Tibial nerve (tissue), 4 donors: ENCODE measurements around the gene MPP2. TPM values are rescaled to one million over a fixed set of nuclear protein-coding genes. Genes with fewer than 3 reads are reported as not detected.

Source experiments
- DNase-seq, 2 donors: peaks; one replicate each; pipeline ENCODE4 v3.0.0-alpha.2; 2019; ENCODE audit warnings: low spot score in 2 of 2
- H3K27ac ChIP-seq, 4 donors: fragments of 200-600 bp; sonication (generic) in 3 of 4; one replicate each; pipeline ENCODE4 v1.5.1; 2017 to 2019; ENCODE audit warnings: mild to moderate bottlenecking in 1 of 4
- H3K27me3 ChIP-seq, 2 donors: fragments of 200-600 bp; sonication (generic) in 1 of 2; one replicate each; pipeline versions ENCODE4 v1.5.1 to v1.6.0; 2017 to 2019
- H3K36me3 ChIP-seq, 3 donors: fragments of 200-600 bp; sonication (generic); one replicate each; pipeline ENCODE4 v1.5.1; 2018 to 2019
- H3K4me1 ChIP-seq, 4 donors: fragments of 200-600 bp; sonication (generic) in 3 of 4; one replicate each; pipeline ENCODE4 v1.5.1; 2017 to 2019
- H3K4me3 ChIP-seq, 4 donors: fragments of 200-600 bp; sonication (generic) in 3 of 4; one replicate each; pipeline ENCODE4 v1.5.1; 2017 to 2019; ENCODE audit warnings: mild to moderate bottlenecking in 1 of 4, moderate library complexity in 1 of 4
- H3K9me3 ChIP-seq, 4 donors: fragments of 200-600 bp; sonication (generic) in 3 of 4; one replicate each; pipeline ENCODE4 v1.5.1; 2017 to 2019
- EP300 ChIP-seq, 2 donors: sonication (generic); formaldehyde crosslinking; IDR thresholded peaks; one replicate each; pipeline ENCODE4 v1.6.1; 2017; ENCODE audit warnings: antibody characterized with exemption in 2 of 2, mild to moderate bottlenecking in 1 of 2
- POLR2A ChIP-seq, 2 donors: fragments of 450-650 bp; IDR thresholded peaks; one replicate each; pipeline ENCODE4 v1.6.1; 2017; ENCODE audit warnings: antibody characterized with exemption in 2 of 2, mild to moderate bottlenecking in 2 of 2, moderate library complexity in 2 of 2
- WGBS, 2 donors: methylation state at CpG; one replicate each; pipeline ENCODE4 v1.1.5; 2018; 5-methylcytosine and 5-hydroxymethylcytosine counted together
- total RNA-seq, 4 donors: library from RNA; depleted of rRNA; stranded (reverse); fragments of >200 nt; gene quantifications; one replicate each; pipeline ENCODE4 v1.1.0, GENCODE V29; 2016
- TF ChIP-seq, protein P1 (sequence below), 5 experiments: fragments of 200-600 bp in 3 of 5; fragments of 450-650 bp in 2 of 5; sonication (generic) in 3 of 5; IDR thresholded peaks; one replicate each; pipeline ENCODE4 v1.5.1; 2016 to 2019; ENCODE audit warnings: antibody characterized with exemption in 5 of 5, mild to moderate bottlenecking in 3 of 5, moderate library complexity in 2 of 5

The MPP2 gene
- total RNA-seq, 4 donors from 2014 or later: 4.2 to 22.9 (median 9.3) TPM

DNA sequence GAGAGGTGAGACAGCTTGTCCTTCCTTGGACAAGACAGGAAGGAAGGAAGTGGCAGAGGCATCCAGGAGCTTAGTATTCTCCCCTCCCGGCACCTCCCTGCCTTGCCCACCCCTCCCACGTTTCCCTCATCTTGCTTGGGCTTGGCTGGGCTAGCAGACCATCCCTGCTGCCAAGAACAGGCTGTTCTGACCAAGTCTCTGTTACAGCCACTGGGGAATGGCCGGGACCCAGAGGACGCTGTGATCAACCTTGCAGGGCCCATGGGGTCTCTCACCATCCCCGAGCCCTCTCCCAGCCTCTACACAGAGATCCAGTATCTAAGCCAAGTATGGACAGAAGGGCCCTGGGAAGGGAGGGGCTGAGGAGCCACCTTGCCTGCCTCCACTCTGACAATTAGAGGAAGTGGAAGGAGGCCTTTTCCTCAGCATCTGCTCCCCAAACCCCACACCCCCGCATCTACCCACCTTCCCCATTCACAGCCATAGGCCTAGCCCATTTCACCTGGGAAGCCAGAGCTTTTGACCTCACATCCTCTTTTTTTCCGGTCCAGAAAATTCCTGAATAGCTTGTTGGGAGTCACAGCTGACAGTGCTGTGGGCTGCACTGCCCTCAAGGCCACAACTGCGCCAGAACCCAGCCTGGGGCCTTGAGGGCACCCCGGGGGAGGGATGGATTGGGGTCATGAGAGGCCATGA is 46.3 kb downstream of the MPP2 start:
- Histone ChIP-seq H3K36me3 (no peaks in the 10 kb centered on the region), H3K4me1 (peaks cover 0 to 23% (median 0%) of the 10 kb centered on the region in 4 donors), H3K27ac (peak overlapping the region in 1 of 4 donors; percentile 38), H3K4me3 (no peak overlapping the region), H3K9me3 (no peaks in the 10 kb centered on the region), H3K27me3 (peaks cover 0 to 13% of the 10 kb centered on the region in 2 donors)
- 39 to 58% methylated on average over 9 of the region's 9 CpGs for WGBS, 2 donors
- no peak for DNase-seq
- peak in 1 of 2 donors; percentile 17 for TF ChIP-seq EP300 (IDR thresholded peaks at IDR 0.05)
- TF ChIP-seq, protein P1, sequence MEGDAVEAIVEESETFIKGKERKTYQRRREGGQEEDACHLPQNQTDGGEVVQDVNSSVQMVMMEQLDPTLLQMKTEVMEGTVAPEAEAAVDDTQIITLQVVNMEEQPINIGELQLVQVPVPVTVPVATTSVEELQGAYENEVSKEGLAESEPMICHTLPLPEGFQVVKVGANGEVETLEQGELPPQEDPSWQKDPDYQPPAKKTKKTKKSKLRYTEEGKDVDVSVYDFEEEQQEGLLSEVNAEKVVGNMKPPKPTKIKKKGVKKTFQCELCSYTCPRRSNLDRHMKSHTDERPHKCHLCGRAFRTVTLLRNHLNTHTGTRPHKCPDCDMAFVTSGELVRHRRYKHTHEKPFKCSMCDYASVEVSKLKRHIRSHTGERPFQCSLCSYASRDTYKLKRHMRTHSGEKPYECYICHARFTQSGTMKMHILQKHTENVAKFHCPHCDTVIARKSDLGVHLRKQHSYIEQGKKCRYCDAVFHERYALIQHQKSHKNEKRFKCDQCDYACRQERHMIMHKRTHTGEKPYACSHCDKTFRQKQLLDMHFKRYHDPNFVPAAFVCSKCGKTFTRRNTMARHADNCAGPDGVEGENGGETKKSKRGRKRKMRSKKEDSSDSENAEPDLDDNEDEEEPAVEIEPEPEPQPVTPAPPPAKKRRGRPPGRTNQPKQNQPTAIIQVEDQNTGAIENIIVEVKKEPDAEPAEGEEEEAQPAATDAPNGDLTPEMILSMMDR (IDR thresholded peaks at IDR 0.05): no peak

DNA sequence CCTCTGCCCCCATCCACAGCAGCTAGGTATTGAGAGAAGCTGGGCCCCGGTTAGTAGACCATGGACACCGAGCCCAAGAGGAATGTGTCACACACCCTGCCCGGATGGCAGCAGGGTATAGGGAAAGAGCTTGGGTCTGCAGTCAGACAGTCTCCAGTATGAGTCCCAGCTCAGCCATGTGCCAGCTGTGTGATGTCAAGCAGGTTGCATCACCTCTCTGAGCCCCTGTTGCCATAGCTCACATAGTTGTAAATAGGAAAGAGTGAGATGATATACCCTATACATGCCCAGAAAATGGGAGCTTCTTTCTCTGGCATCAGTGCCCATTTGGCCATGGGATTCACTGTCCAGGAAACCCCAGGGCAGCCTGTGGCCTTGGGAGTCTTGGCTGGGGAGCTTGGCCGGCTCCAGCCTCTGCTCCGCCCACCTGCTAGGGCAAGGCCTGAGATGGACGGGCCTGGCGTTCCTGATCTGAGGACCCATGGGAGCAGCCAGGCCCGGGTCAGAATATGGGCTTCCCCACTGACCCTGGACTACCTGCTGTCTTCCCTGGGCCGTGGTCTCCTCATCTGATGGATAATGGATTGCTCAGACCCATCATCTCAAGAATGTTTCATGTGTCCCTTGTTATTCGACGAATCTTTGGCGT is 47.1 kb downstream of the MPP2 start:
- Histone ChIP-seq H3K4me1 (peaks cover 0 to 23% (median 0%) of the 10 kb centered on the region in 4 donors), H3K4me3 (no peak overlapping the region), H3K36me3 (no peaks in the 10 kb centered on the region), H3K9me3 (no peaks in the 10 kb centered on the region), H3K27ac (peak overlapping the region in 1 of 4 donors; percentile 38), H3K27me3 (peaks cover 0 to 19% of the 10 kb centered on the region in 2 donors)
- TF ChIP-seq, protein P1 (IDR thresholded peaks at IDR 0.05): no peak
- TF ChIP-seq POLR2A (IDR thresholded peaks at IDR 0.05): no peak
- no peak for TF ChIP-seq EP300 (IDR thresholded peaks at IDR 0.05)
- DNase-seq: no peak
- WGBS, 2 donors: 73 to 74% methylated on average over 11 to 12 of the region's 12 CpGs

DNA sequence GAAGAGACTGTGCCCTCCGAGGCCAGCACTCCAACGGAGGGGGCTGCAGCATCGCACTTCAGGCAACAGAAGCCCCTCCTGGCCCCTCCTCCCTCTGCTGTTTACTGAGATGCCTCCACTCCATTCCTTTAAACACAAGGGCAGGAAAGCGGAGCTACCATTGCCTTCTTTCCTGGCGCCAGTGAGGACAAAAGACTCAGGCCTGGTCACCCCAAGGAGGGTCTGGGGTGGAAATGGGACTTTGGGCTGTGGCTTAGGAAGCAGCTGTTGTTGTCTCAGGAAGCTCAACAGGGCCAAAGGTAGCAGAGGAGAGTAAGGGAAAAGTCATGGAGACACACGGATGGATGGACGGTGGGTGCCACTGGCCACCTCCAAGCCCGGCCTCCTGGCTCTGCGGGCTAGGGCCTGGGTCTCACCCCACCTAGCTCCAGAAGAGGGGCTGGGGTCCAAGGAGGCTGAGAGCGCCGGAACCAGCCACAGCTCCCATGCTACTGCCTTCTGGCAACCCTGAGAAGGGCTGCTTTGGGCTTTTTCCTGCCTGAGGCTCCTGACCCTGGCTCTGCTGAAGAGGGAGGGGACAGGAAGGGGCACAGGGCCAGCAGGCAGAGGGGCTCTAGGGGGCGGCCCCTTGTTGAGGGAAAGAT is 49.3 kb downstream of the MPP2 start:
- 49 to 61% methylated on average over 10 to 11 of the region's 12 CpGs for WGBS, 2 donors
- Histone ChIP-seq H3K9me3 (no peaks in the 10 kb centered on the region), H3K4me1 (peaks cover 0 to 23% (median 0%) of the 10 kb centered on the region in 4 donors), H3K36me3 (no peaks in the 10 kb centered on the region), H3K27ac (no peak overlapping the region), H3K27me3 (peaks cover 0 to 19% of the 10 kb centered on the region in 2 donors), H3K4me3 (no peak overlapping the region)
- TF ChIP-seq, protein P1 (IDR thresholded peaks at IDR 0.05): no peak
- TF ChIP-seq EP300 (IDR thresholded peaks at IDR 0.05) (no peak), POLR2A (IDR thresholded peaks at IDR 0.05) (no peak)
- DNase-seq: no peak

DNA sequence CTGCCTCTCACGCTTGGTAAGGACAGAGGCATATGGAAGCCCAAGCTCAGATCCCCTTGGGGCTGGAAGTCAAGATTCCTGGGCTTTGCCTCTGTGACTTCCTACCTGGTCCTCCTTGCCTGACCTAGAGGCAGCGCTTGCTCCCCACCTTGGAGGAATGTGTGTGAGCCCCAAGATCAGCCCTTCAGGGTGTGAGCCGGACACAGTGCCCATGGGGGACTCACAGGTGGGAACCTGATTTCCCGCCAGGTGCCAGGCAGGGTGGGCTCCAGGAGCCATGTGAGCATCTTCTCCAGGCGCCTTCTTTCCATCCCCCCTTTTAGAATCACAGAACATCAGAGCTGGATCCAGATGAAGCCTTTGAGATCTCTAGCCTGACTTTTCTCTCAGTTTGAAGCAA is 50.2 kb downstream of the MPP2 start:
- Histone ChIP-seq H3K9me3 (no peaks in the 10 kb centered on the region), H3K27ac (no peak overlapping the region), H3K4me1 (peaks cover 0 to 23% (median 0%) of the 10 kb centered on the region in 4 donors), H3K4me3 (no peak overlapping the region), H3K36me3 (no peaks in the 10 kb centered on the region), H3K27me3 (peaks cover 0 to 23% of the 10 kb centered on the region in 2 donors)
- DNase-seq: no peak
- no peak for TF ChIP-seq POLR2A (IDR thresholded peaks at IDR 0.05)
- TF ChIP-seq, protein P1 (IDR thresholded peaks at IDR 0.05): no peak
- TF ChIP-seq EP300 (IDR thresholded peaks at IDR 0.05): no peak
- WGBS, 2 donors: 89 to 93% methylated on average over 5 of the region's 5 CpGs

DNA sequence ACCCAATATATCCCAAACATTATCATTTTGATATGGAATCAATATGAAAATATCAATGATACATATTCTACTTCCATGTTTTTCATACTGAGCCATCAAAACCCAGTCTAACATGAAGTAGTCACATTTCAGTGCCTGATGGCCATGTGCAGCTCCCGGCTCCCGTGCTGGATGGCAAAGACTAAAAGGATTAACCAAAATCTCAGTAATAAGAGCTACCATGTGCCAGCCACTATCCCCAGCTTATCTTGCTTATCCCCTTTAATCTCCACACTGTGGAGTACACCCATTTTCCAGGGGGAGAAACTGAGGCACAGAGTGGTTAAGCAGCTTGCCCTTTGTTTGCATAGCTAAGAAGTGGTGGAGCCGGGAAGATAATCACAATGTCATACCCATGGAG is 51.2 kb downstream of the MPP2 start:
- Histone ChIP-seq H3K36me3 (no peaks in the 10 kb centered on the region), H3K27ac (no peak overlapping the region), H3K27me3 (peaks cover 0 to 27% of the 10 kb centered on the region in 2 donors), H3K4me1 (peaks cover 0 to 14% (median 0%) of the 10 kb centered on the region in 4 donors), H3K9me3 (no peaks in the 10 kb centered on the region), H3K4me3 (no peak overlapping the region)
- WGBS, 2 donors: 80 to 82% methylated on average over 3 of the region's 3 CpGs
- DNase-seq: no peak
- TF ChIP-seq EP300 (IDR thresholded peaks at IDR 0.05): no peak
- no peak for TF ChIP-seq POLR2A (IDR thresholded peaks at IDR 0.05)
- TF ChIP-seq, protein P1 (IDR thresholded peaks at IDR 0.05): no peak
